ENCODE results near the gene ADCY1. TPM values are rescaled to one million over a fixed set of nuclear protein-coding genes. Genes with fewer than 3 reads are reported as not detected.

ADCY1 gene
- total RNA-seq, 1 donor from 2014 or later: 9.9 TPM

GRCh38 chr7:45582136-45582749 lies 8.1 kb downstream of the ADCY1 start:
- no peak overlapping the region for H3K4me3 ChIP-seq (ENCODE audit: low read length in 3 of 3)
- H3K27me3 ChIP-seq (ENCODE audit: control insufficient read depth in 3 of 3, insufficient read depth in 3 of 3, low read length in 3 of 3): no peaks in the 10 kb centered on the region
- peaks cover 0 to 18% (median 12%) of the 10 kb centered on the region in 3 donors for H3K4me1 ChIP-seq (ENCODE audit: control insufficient read depth in 3 of 3, insufficient read depth in 3 of 3, low read length in 3 of 3)
- H3K9me3 ChIP-seq (ENCODE audit: control insufficient read depth in 3 of 3, low read length in 3 of 3): no peaks in the 10 kb centered on the region
- H3K27ac ChIP-seq (ENCODE audit: low read depth, low read length): no peak overlapping the region
- no peak overlapping the region for H3K9ac ChIP-seq (ENCODE audit: low read depth in 1 of 3, low read length in 3 of 3)
- no peaks in the 10 kb centered on the region for H3K36me3 ChIP-seq (ENCODE audit: control insufficient read depth in 3 of 3, insufficient read depth in 3 of 3, low read length in 3 of 3)

- H3K27ac ChIP-seq (ENCODE audit: low read depth, low read length): no peak overlapping the region
- no peak overlapping the region for H3K9ac ChIP-seq (ENCODE audit: low read depth in 1 of 3, low read length in 3 of 3)
- no peak overlapping the region for H3K4me3 ChIP-seq (ENCODE audit: low read length in 3 of 3)
- no peaks in the 10 kb centered on the region for H3K9me3 ChIP-seq (ENCODE audit: control insufficient read depth in 3 of 3, low read length in 3 of 3)
- H3K36me3 ChIP-seq (ENCODE audit: control insufficient read depth in 3 of 3, insufficient read depth in 3 of 3, low read length in 3 of 3): no peaks in the 10 kb centered on the region
- H3K4me1 ChIP-seq (ENCODE audit: control insufficient read depth in 3 of 3, insufficient read depth in 3 of 3, low read length in 3 of 3): peaks cover 0 to 18% (median 12%) of the 10 kb centered on the region in 3 donors
- H3K27me3 ChIP-seq (ENCODE audit: control insufficient read depth in 3 of 3, insufficient read depth in 3 of 3, low read length in 3 of 3): no peaks in the 10 kb centered on the region
Observed at GRCh38 chr7:45582868-45583277, 8.7 kb downstream of the ADCY1 start.

- Histone ChIP-seq H3K4me3 (ENCODE audit: low read length in 3 of 3) (no peak overlapping the region), H3K36me3 (ENCODE audit: control insufficient read depth in 3 of 3, insufficient read depth in 3 of 3, low read length in 3 of 3) (no peaks in the 10 kb centered on the region), H3K9me3 (ENCODE audit: control insufficient read depth in 3 of 3, low read length in 3 of 3) (no peaks in the 10 kb centered on the region), H3K9ac (ENCODE audit: low read depth in 1 of 3, low read length in 3 of 3) (no peak overlapping the region), H3K4me1 (ENCODE audit: control insufficient read depth in 3 of 3, insufficient read depth in 3 of 3, low read length in 3 of 3) (peaks cover 0 to 18% (median 12%) of the 10 kb centered on the region in 3 donors), H3K27me3 (ENCODE audit: control insufficient read depth in 3 of 3, insufficient read depth in 3 of 3, low read length in 3 of 3) (no peaks in the 10 kb centered on the region), H3K27ac (ENCODE audit: low read depth, low read length) (no peak overlapping the region)
Observed at GRCh38 chr7:45583296-45583695, 9.1 kb downstream of the ADCY1 start.

DNA sequence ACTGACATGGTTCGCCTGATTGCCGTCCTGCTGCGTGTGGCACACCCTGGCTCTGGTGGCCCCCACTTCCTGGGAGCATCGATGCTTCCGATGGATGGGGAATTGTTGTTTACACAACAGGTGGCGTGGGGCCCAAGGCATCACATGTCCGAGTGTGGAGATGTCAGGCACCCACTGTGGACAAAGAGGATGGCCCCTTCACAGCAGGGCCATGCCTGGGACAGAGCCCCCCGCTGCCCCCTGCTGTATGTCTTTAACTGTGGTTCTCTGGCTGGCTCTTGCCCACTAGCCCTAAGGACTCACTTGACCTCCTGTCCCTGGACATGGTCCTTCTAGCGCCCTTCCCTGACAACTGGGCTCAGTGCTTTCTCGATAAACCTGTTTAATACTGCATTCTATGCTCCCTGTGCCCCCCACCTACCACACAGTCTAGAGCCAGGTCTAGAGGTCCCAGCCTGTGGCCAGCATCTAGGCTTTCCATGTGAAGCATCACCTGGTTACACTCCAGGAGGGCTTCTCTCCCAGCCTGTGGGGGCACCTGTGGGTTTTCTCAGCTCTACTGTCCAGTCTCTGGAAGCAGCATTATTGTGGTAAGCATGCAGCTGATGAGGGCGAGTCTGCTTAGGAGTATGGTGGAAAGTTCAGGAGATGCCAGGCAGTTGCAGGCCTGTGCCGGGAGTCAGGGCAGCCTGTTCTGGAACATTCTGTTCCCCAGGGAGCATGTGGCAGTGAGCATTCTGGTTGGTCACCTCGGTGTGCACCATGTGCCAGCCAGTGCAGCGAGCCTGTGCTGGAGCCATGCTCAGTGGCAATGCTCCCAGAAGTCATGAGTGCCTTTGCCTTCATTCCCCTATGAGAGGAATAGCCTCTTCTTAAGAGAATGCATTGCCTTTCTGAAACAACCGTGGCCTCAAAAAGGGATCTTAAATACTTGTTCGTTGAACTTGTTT lies 10.4 kb downstream of the ADCY1 start:
- Histone ChIP-seq H3K27ac (ENCODE audit: low read depth, low read length) (no peak overlapping the region), H3K36me3 (ENCODE audit: control insufficient read depth in 3 of 3, insufficient read depth in 3 of 3, low read length in 3 of 3) (no peaks in the 10 kb centered on the region), H3K9me3 (ENCODE audit: control insufficient read depth in 3 of 3, low read length in 3 of 3) (no peaks in the 10 kb centered on the region), H3K4me3 (ENCODE audit: low read length in 3 of 3) (no peak overlapping the region), H3K4me1 (ENCODE audit: control insufficient read depth in 3 of 3, insufficient read depth in 3 of 3, low read length in 3 of 3) (peaks cover 0 to 18% (median 12%) of the 10 kb centered on the region in 3 donors), H3K27me3 (ENCODE audit: control insufficient read depth in 3 of 3, insufficient read depth in 3 of 3, low read length in 3 of 3) (no peaks in the 10 kb centered on the region), H3K9ac (ENCODE audit: low read depth in 1 of 3, low read length in 3 of 3) (no peak overlapping the region)

- no peaks in the 10 kb centered on the region for H3K9me3 ChIP-seq (ENCODE audit: control insufficient read depth in 3 of 3, low read length in 3 of 3)
- no peak overlapping the region for H3K9ac ChIP-seq (ENCODE audit: low read depth in 1 of 3, low read length in 3 of 3)
- no peak overlapping the region for H3K27ac ChIP-seq (ENCODE audit: low read depth, low read length)
- peaks cover 0 to 18% (median 12%) of the 10 kb centered on the region in 3 donors for H3K4me1 ChIP-seq (ENCODE audit: control insufficient read depth in 3 of 3, insufficient read depth in 3 of 3, low read length in 3 of 3)
- H3K36me3 ChIP-seq (ENCODE audit: control insufficient read depth in 3 of 3, insufficient read depth in 3 of 3, low read length in 3 of 3): no peaks in the 10 kb centered on the region
- H3K27me3 ChIP-seq (ENCODE audit: control insufficient read depth in 3 of 3, insufficient read depth in 3 of 3, low read length in 3 of 3): no peaks in the 10 kb centered on the region
- no peak overlapping the region for H3K4me3 ChIP-seq (ENCODE audit: low read length in 3 of 3)
Observed at GRCh38 chr7:45585628-45586027, 11.5 kb downstream of the ADCY1 start.

GRCh38 chr7:45586542-45587520 lies 12.7 kb downstream of the ADCY1 start:
- Histone ChIP-seq H3K36me3 (ENCODE audit: control insufficient read depth in 3 of 3, insufficient read depth in 3 of 3, low read length in 3 of 3) (no peaks in the 10 kb centered on the region), H3K9ac (ENCODE audit: low read depth in 1 of 3, low read length in 3 of 3) (peak overlapping the region in 1 of 3 donors; percentile 16), H3K27me3 (ENCODE audit: control insufficient read depth in 3 of 3, insufficient read depth in 3 of 3, low read length in 3 of 3) (no peaks in the 10 kb centered on the region), H3K4me1 (ENCODE audit: control insufficient read depth in 3 of 3, insufficient read depth in 3 of 3, low read length in 3 of 3) (peaks cover 0 to 18% (median 12%) of the 10 kb centered on the region in 3 donors), H3K9me3 (ENCODE audit: control insufficient read depth in 3 of 3, low read length in 3 of 3) (no peaks in the 10 kb centered on the region), H3K4me3 (ENCODE audit: low read length in 3 of 3) (no peak overlapping the region), H3K27ac (ENCODE audit: low read depth, low read length) (no peak overlapping the region)

GRCh38 chr7:45588466-45588865 lies 14.3 kb downstream of the ADCY1 start:
- H3K36me3 ChIP-seq (ENCODE audit: control insufficient read depth in 3 of 3, insufficient read depth in 3 of 3, low read length in 3 of 3): peaks cover 0 to 3% (median 0%) of the 10 kb centered on the region in 3 donors
- H3K4me1 ChIP-seq (ENCODE audit: control insufficient read depth in 3 of 3, insufficient read depth in 3 of 3, low read length in 3 of 3): peaks cover 0 to 9% (median 6%) of the 10 kb centered on the region in 3 donors
- no peaks in the 10 kb centered on the region for H3K9me3 ChIP-seq (ENCODE audit: control insufficient read depth in 3 of 3, low read length in 3 of 3)
- no peak overlapping the region for H3K9ac ChIP-seq (ENCODE audit: low read depth in 1 of 3, low read length in 3 of 3)
- H3K27ac ChIP-seq (ENCODE audit: low read depth, low read length): no peak overlapping the region
- no peaks in the 10 kb centered on the region for H3K27me3 ChIP-seq (ENCODE audit: control insufficient read depth in 3 of 3, insufficient read depth in 3 of 3, low read length in 3 of 3)
- H3K4me3 ChIP-seq (ENCODE audit: low read length in 3 of 3): no peak overlapping the region

DNA sequence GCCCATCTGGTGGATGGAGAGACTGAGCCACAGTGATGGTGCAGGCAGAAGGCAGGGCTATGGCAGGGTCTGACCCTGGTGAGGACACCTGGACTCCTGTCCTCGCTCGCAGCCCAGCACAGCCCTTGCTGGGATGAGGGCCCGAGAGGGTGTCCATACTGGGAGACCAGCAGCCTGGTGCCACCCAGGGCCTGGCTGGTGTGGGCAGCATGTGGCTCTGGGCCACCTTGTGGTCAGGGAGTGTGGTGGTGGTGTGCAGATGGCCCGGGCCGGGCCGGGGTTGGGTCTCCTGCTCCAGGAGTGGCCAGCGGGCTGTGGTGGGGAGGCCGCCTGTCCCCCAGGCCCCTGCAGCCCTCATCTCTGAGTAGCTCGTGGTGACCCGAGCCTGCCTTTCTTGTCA lies 14.9 kb downstream of the ADCY1 start:
- peaks cover 0 to 9% (median 6%) of the 10 kb centered on the region in 3 donors for H3K4me1 ChIP-seq (ENCODE audit: control insufficient read depth in 3 of 3, insufficient read depth in 3 of 3, low read length in 3 of 3)
- no peak overlapping the region for H3K27ac ChIP-seq (ENCODE audit: low read depth, low read length)
- H3K36me3 ChIP-seq (ENCODE audit: control insufficient read depth in 3 of 3, insufficient read depth in 3 of 3, low read length in 3 of 3): peaks cover 0 to 5% (median 0%) of the 10 kb centered on the region in 3 donors
- H3K9ac ChIP-seq (ENCODE audit: low read depth in 1 of 3, low read length in 3 of 3): no peak overlapping the region
- no peak overlapping the region for H3K4me3 ChIP-seq (ENCODE audit: low read length in 3 of 3)
- no peaks in the 10 kb centered on the region for H3K9me3 ChIP-seq (ENCODE audit: control insufficient read depth in 3 of 3, low read length in 3 of 3)
- no peaks in the 10 kb centered on the region for H3K27me3 ChIP-seq (ENCODE audit: control insufficient read depth in 3 of 3, insufficient read depth in 3 of 3, low read length in 3 of 3)

DNA sequence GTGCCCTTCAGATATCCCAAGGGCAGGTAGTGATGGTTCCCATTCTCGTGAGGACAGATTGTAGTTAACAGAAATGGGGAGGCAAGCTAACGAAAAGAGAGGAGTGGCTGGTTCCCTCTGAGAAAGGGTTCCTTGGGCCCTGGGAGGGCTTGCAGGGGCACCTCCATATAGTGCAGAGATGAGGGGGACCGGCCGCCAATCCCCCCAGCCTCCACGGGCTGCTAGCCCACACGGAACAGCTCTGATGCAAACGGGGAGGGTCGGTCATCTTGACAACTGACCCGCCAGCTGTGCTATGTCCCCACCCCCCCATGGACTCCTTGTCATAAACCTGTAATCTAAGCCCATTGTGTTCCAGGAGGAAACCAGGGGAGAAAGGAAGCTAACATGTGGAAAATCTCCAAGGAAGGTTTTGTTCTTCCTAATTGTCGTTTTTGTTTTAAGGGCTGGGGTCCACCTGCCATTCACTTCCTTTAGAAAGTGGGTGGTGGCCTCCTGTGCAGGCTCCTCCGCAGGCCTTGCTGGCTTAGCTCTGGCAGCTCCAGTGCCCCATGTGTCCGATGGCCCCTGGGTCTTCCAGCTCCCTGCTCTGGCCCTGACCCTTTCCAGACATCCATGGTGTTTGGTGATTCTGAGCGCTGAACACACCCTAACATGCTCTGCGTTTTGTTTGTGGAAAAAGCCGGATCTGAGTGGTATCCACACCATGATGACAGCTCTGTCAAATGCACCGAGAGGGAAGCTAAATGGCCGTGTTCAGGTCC lies 15.9 kb downstream of the ADCY1 start:
- Histone ChIP-seq H3K36me3 (ENCODE audit: control insufficient read depth in 3 of 3, insufficient read depth in 3 of 3, low read length in 3 of 3) (peaks cover 0 to 5% (median 0%) of the 10 kb centered on the region in 3 donors), H3K9me3 (ENCODE audit: control insufficient read depth in 3 of 3, low read length in 3 of 3) (no peaks in the 10 kb centered on the region), H3K27me3 (ENCODE audit: control insufficient read depth in 3 of 3, insufficient read depth in 3 of 3, low read length in 3 of 3) (no peaks in the 10 kb centered on the region), H3K27ac (ENCODE audit: low read depth, low read length) (no peak overlapping the region), H3K9ac (ENCODE audit: low read depth in 1 of 3, low read length in 3 of 3) (no peak overlapping the region), H3K4me3 (ENCODE audit: low read length in 3 of 3) (no peak overlapping the region), H3K4me1 (ENCODE audit: control insufficient read depth in 3 of 3, insufficient read depth in 3 of 3, low read length in 3 of 3) (no peaks in the 10 kb centered on the region)
